SHP77 (cell line): ENCODE measurements around the gene POLR2L.
A peak's percentile ranks its signal among the peaks of the same experiment; 100 is the strongest.

Source experiments
- DNase-seq, 2 experiments: peaks; one replicate each; lab custom pipeline; 2025; lab: John Stamatoyannopoulos, UW

Gene POLR2L

DNA sequence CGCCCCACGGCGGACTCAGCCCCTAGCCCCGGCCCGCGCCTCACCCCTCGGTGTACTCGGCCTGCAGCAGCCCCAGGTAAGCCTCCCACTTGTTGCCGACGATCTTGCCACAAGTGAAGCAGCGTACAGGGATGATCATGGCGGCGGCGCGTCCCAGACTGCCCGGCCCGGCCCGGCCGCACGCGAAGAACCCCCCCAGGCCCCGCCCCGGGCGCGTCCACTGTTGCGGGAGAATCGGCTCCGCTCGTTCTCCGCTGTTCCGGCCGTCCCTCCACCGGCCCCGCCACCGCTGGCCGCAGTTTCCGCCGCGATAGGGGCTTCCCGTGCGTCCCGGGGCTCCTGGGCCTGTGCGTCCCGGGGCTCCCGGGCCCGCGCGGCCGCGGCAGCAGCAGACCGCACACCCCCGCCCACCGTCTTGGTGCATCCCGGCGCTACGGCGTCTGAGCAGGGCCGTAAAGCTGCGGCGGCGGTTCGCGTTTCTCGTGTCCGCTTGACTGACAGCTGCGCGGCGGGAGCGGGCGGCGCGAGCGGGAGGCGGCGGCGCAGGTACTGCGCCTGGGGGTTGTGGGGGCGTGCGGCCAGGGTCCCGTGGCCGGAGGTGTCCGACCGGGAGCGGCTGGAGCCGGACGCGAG is at the start of gene POLR2L, which contains the start of gene TSPAN4:
POLR2L (minus strand) TSS at position 160 of the 633 bp plus-strand sequence; CDS start at position 139, 21 bp downstream.
TSPAN4 (plus strand) TSS at position 483 of the 633 bp plus-strand sequence. CDS start 7,453 bp downstream, outside the sequence.
- peak in 1 of 2 experiments; percentile 64 for DNase-seq

DNA sequence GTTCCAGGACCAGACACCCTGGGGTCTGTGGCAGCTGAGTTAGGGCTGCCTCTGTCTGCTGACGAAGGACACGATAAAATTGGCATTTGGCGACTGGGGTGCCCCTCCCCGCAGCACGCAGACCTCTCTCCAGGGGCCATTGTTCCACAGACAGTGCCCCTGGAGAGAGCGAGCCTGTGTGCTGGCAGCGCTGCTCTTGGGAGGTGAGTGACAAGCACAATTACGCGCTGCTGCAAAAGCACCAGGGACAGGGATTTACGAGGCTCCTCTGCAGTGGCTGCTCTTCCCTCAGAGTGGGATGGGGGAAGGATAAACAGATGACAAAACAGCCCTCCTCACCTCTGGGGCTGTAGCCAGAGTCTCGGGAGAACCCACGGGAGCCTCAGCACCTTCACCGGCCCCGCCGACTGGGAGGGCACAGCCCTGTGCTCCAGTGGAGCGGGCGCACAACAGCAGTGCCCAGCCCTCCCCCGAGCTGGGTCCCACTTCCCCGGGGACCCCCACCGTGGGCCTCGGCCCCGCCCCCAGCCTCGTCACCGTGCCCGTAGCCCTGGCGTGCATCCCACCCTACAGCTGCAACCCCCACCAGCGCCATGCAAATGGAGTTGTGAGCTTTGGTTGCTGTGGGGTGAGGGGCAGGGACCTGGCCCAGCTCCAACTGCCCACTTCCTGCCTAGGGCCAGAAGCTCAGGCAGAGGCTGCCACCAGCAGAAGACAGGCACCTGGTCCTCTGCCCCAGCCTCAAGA is 48.6 kb upstream of the POLR2L start:
- no peak for DNase-seq

DNA sequence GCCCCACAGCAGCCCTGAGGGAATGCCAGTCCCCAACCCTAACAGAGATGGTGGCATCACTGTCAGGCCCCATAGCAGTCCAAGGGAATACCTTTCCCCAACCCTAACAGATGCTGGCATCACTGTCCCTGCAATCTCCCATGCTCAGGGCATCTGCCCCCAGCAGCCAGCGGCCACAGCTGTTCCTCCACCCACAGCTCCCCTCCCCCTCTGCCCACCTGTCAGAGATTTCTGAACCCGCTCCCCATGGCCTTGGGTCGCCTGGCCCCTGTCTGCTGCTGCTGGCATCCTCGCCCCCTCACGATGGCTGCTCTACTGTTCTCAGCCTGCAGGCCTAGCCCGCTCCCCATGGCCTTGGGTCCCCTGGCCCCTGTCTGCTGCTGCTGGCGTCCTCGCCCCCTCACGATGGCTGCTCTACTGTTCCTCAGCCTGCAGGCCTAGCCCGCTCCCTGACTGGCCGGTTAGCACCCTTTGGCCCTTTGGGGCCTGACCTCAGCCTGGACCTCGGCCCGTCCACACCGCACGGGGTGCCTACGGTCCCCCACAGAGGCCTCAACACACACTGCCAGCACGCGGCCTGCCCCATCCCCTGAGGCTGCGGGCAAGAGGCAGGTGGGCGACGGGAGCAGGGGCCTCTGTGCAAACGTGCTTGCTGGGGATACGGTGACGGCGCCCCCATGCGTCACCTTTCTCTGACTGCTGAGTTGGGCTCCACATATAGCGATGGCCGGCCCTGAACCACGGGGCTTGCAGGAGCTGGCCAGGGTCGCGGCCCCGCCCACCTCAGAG is 47.6 kb upstream of the POLR2L start:
- DNase-seq, result no peak

DNA sequence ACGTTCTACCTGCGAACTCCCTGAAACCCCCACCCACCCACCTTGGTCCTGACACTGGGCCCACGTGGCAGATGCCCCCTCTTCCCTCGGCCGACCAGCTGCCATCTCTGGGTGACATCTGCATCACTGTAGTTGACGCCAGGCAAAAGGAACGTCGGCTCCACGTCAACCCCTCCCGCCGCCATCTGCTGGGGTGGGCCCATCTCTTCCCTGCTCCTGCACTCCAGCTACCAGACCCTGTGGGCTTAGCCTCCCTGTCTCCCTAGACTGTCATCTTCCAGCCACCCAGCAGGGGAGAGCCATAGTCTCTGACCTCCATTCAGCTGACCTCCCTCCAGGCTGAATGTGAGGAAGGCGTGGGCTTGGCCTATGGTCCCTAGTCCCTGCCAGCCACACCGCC is 46.9 kb upstream of the POLR2L start:
- DNase-seq, result no peak

DNA sequence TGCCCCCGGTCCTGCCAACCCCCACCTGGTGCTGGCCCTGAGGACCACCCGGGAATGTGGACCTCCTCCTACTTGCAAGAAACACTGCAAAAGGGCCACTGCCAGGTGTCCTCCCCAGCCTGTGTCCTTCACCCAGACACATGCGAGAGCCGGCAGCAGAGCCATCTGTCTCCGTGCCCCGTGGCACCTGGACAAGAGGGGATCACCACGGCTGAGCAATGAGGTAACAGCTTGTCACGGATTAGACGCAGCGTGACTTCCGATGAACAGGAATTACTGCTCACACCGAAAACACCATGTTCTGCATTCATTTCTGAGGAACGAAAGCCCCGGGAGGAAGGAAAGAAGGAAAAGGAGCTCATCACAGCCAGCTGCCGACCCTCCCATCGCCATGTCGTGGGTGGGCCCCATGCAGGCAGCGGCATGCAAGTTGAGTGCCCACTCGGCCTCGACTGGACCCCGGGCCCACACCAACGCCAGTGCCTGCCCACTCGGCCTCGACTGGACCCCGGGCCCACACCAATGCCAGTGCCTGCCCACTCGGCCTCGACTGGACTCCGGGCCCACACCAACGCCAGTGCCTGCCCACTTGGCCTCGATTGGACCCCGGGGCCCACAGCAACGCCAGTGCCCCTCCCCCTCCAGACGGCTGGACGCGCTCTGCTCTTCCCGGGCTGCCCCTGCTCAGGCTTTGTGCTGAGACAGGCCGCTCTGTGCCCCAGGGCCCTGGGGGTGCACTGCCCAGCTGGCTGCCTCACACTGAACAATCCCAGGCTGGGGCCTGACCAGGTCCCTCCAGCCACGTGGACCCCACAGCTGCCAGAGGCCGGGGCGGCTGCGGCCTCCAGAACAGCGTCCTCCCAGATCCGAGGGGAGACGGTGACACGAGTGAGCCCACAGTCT is 46.2 kb upstream of the POLR2L start:
- no peak for DNase-seq

DNA sequence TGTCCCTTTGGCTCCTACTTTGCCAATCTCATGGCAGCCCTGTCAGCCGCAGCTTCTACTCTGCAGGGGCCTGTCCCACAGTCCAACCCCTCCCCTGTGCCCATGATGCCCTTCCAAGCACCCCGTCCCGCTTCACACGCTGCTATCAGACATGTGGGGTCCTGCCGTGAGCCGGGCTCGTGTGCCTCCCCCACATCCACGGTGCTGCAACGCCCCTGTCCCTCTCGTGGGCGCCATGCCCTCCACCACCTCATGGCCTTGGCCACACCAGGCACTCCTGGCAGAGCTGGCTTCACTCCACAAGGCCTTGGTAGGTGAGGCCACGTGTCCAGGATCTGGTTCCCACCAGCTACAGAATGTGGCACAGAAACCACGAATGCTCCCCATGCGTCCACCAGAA is 45.3 kb upstream of the POLR2L start:
- DNase-seq, result no peak

DNA sequence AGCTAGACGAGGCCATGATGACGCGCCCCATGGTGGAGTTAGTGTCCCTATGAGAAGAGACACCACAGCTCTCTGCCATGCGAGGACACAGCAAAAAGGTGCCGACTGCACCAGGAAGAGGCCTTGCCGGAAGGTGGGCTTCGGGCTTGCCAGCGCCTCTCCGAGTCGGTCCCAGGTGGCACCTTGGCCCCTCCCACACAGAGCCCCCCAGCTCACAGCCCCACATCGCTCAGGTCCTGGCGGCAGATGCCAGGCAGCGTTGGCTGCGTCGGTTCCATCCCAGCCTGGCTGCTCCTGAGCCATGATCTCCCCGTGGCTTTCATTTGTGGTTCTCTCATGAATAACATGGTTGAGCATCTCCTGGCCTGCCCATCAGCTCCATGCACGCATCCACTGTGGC is 44.2 kb upstream of the POLR2L start:
- no peak for DNase-seq

DNA sequence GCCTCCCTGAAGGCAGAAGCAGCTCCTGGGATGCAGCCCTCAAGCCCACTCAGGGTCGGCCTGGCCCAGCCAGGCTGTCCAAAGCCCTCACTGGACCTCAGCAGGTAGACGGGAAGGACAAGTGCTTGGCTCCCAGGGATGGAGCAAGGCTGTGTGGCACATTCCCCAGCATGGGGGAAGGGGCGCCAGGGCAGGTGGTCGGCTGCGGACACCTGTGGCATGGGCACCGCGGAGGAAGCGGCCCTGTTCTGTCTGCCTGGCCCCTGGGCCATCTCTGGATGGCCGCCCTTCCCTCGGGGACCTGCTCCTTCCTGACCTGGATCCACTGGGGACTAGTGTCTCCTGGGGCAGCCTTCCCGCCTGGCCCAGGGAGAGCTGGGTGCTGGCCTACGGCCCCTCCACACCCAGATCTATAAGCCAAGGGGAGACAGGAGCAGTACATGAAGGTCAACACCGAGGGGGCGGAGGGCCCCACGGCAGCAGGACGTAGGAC is 42.3 kb upstream of the POLR2L start:
- no peak for DNase-seq

DNA sequence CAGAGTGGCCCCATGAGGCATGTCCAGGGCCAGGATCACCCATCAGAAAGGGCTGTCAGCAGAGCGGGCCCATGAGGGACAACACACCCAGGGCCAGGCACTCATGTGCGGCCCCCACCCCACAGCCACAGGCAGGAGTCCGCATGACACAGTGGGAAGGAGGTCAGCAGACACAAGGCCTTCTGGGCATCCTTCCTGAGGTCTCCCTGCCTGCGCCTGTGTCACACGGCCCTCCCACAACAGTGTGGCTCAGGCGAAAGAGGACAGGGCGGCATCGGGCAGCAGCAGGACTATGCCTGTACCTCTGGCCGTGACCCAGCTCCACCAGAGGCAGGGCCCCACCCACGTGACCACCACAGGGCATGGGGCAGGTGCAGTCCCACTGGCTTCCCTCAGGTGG is 41.2 kb upstream of the POLR2L start:
- no peak for DNase-seq

DNA sequence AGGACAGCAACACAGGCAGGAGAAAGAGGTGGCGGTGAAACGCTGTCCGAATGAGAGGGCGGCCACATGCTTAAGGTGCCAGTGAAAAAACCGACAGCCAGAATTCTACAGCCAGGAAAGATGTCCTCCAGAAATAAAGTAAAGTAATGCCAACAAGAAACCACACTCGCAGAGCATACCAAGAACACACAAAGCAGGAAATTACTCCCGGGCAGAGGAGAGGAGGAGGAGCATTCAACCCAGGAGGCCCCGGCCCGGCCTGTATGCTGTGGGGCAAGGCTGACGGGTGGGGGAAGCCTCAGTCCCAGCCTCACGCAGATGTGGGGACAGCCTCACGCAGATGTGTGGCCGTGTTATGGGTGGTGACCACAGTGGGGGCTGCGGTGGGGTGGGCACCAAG is 40.3 kb upstream of the POLR2L start:
- no peak for DNase-seq

DNA sequence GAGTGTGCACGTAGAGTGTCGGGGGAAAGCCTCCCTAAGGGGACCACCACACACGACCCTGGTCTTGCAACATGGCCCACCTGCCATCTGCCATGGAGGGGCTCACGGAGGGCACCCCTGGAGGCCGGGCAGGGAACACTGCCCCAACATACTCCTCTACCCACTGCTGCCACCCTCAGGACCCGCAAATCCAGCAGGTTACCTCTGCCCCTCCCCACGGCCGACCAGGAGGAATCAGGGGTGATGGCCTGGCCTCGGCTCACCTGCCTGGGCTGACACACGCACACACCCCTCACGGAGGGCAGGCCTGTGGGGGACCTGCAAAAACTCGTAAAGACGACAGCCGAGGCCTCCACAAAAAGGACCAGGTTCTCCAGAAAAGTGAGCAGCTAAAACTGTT is 38.1 kb upstream of the POLR2L start:
- DNase-seq, result no peak

DNA sequence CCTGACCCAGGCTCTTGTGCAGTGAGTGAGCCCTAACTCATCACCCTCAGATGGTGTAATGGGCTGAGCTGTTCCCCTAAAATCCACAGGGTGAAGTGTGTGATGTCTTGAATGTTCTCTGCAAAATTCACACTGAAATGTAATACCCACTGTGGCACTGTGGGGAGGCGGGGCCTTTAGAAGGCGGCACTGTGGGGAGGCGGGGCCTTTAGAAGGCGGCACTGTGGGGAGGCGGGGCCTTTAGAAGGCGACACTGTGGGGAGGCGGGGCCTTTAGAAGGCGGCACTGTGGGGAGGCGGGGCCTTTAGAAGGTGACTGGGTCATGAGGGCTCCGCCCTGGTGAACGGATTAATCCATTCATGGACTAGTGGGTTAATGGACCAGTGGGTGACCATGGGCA is 35.2 kb upstream of the POLR2L start:
- peak; percentile 1 to 4 for DNase-seq

DNA sequence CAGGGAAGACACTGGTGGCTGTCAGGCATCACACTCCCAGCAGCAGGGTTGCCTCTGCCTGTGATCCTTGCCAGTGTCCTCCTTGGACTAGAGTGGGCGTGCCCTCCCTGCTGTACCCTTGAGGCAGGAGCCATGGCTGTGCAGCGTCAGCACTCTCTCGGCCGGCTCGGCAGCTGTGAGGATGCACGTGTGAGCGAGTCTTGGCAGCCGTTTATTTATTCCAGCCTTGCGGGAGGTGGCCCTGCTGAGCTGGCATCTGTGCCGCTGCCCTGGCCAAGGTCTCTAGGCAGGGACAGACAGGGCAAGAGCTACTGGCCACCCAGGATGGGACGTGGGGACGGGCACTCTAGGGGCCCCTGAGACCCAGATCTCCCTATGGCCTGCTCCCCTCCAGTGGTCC is 34.2 kb upstream of the POLR2L start:
- DNase-seq, result no peak

DNA sequence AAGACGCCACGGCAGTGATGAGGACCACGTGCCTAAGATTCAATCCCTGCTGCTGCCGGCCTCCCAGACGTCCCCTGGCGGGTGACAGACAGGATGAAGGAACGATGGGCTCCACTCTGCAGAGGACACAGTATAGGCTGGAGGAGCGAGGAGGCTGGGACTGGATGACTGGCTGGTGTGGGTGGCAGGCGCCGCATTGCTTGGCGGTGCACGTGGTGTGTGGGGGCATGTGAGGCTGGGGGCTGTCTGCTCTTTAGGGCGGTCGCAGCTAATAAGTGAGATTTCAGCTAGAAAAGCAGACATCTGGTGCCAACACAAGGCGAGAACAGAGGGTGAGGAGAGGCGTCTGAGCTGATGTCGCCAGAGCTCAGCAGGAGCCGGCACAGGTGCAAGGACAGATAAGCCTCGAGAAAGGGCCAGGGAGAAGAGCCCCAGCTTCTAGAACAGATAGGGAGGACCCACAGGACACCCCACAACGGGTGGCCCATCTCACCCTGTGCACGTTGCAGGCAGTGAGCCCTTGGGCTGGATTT is 33.5 kb upstream of the POLR2L start:
- DNase-seq, result no peak

DNA sequence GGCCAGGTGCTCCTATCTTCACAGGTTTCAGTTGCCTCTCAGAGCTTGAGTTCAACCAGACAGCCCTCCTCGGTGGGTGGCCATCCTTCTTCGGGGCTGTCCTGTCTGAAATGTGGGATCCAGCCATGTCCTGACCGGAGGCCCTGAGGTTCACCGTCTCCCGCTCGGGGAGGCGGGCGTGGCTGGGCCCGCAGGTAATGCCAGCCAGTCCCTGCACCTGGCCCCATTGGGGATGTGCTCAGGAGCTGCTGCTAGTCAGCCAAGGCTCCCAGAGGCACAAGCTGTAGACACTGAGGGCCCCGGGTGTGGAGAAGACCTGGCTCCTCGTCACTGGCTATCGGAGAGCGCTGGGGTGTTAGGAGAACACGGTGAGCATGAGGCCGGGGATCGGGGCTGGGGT is 32.9 kb upstream of the POLR2L start:
- DNase-seq, result no peak

DNA sequence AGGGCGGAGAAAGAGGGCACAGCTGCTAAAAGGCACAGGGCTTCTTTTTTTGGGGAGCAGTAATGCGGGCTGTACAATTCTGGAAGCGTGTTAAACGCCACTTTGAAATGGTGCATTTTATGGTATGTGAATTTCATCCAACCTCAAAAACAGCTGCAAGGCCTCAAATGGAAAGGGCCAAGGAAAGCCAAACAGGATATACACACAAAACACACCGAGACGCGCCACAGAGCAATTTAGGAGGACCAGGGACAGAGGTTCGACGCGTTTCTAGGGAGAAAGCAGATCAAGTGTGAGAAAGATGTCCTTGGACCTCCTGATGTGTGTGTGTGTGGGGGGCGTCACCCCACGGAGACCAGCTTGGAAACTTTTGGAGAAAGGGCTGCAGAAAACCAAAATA is 31.4 kb upstream of the POLR2L start:
- DNase-seq, result no peak

DNA sequence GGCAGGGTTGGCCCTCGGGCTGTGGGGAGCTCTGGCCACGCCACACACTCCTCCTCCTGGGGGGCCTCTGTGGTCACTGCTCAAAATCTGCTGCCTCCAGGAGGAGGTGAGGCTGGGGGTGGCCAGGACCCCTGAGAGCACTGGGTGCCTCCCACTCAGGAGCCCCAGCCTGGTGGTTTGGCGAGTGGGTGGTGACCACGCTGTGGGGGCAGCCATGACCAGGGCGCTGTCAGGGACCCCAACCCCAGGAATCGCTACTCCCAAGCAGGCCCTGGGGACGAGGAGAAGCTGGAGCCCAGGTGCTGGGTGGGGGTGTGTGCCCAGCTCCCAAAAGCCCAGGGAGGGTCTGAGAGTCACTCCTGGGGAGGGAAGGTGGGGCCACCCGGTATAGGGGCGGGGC is 30.5 kb upstream of the POLR2L start:
- DNase-seq, result no peak

DNA sequence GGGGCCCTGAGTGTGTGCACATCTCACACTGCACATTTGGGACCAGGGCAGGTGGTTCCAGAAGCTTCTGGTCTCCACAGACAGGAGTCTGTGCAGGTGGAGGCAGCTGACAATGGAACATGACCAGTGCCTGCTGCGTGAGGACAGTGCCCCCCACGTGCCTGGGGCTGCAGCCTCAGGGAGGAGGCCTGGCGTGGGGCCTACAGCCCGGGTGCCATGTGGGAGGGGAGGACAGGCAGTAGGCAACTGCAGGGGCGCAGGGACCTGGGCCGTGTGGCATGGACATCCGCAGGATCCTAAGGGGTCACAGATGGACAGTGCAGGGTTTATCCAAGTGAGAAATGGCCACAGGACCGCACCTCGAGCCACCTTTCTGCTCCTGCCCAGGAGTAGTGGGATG is 29.1 kb upstream of the POLR2L start:
- no peak for DNase-seq

DNA sequence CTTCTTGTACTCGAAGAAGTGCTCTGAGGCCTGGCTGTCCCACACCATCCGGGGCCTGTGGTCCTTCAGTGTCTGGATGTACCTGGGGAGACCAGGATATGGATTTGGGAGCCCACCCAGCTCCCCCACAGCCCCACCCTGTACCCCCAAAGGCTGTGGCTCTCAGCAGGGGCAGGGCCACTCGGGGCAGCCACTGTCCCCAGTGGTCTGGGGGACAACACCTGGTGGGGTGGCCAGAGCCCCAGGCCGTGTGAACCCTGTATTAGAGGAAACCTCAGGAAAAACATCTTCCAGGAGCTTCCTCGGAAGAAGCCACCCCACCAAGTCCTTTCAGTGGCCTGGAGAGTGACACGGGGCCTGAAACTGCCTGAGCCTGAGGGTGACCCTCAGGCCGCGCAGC is 28.1 kb upstream of the POLR2L start:
- no peak for DNase-seq

DNA sequence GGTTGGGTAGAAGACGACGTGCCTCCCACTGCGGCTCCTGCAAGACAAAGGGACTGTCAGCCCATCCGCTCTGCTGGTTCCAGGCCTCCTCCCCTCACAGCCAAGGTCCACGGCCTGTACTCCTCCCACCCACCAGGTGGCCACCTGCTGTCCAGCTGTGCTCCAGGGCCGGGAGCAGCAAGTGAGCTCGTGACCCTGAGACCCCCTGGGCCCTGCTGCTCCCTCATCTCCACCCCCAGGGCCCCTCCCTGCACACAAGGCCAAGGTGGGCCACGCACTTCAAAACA is 27.7 kb upstream of the POLR2L start:
- no peak for DNase-seq

DNA sequence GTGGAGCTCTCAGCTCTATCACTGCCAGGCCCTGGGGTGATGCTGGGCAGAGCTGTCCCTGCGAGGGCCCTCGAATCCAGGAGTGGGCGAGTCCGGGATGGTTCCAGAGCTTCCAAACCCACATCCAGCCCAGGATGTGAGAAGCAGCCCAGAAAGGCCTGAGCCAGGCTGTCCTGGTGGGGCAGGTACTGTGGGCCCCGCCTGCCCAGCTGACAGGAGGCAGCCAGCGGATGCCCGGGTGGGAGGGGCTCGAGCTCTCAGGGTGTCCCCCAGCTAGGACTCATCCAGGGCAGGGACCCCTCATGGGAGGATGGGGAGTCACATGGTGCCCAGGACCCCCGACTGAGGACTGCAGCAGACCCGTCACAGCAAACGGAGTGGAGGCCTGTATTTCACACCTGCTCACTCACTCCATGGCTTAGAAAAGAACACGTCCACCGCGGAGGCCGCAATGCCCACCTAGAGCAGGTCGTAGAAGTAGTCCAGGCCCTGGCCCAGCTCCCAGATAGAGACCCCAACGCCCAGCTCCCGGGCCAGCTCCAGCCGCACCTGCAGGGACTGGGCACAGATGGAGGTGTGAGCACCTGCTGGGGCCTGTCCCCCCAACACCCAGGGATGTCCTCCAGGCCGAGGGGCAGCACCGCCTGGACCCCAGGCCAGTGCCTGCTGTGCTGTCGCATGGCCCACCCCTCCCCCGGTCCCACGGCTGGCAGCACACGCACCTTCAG is 27.2 kb upstream of the POLR2L start:
- DNase-seq, result no peak
